Suprapubic skin (tissue), 4 donors: ENCODE results near the gene SULT1A1. TPM values are rescaled to one million over a fixed set of nuclear protein-coding genes. Genes with fewer than 3 reads are reported as not detected.
"Not testable (repeated sequence)": the region's sequence is repeated elsewhere in the genome, so short reads cannot be mapped to it uniquely, and the experiment has no call there.

ENCODE experiments used
- DNase-seq, 2 donors: peaks; one replicate each; pipeline ENCODE4 v3.0.0-alpha.2; 2019; ENCODE audit warnings: low spot score in 2 of 2
- H3K27ac ChIP-seq: fragments of 200-600 bp; sonication (generic); one replicate; pipeline ENCODE4 v1.5.1; 2019
- H3K27me3 ChIP-seq: fragments of 200-600 bp; sonication (generic); one replicate; pipeline ENCODE4 v1.5.1; 2019
- H3K36me3 ChIP-seq: fragments of 200-600 bp; sonication (generic); one replicate; pipeline ENCODE4 v1.5.1; 2019
- H3K4me1 ChIP-seq: fragments of 200-600 bp; sonication (generic); one replicate; pipeline ENCODE4 v1.5.1; 2019
- H3K4me3 ChIP-seq: fragments of 200-600 bp; sonication (generic); one replicate; pipeline ENCODE4 v1.5.1; 2019; ENCODE audit warnings: mild to moderate bottlenecking
- H3K9me3 ChIP-seq: fragments of 200-600 bp; sonication (generic); one replicate; pipeline ENCODE4 v1.5.1; 2019
- EP300 ChIP-seq: sonication (generic); formaldehyde crosslinking; IDR thresholded peaks from one replicate; pipeline ENCODE4 v1.6.1; 2017; ENCODE audit warnings: antibody characterized with exemption
- POLR2A ChIP-seq, 2 donors: fragments of 450-650 bp; IDR thresholded peaks; one replicate each; pipeline ENCODE4 v1.6.1; 2017; ENCODE audit warnings: antibody characterized with exemption in 2 of 2, mild to moderate bottlenecking in 2 of 2, moderate library complexity in 2 of 2
- POLR2AphosphoS5 ChIP-seq, 3 donors: sonication (generic); formaldehyde crosslinking; IDR thresholded peaks; one replicate each; pipeline ENCODE4 v1.6.1; 2017; ENCODE audit warnings: antibody characterized with exemption in 3 of 3
- WGBS: methylation state at CpG from one replicate; pipeline ENCODE4 v1.1.5; 2018; 5-methylcytosine and 5-hydroxymethylcytosine counted together
- total RNA-seq, 4 donors: library from RNA; depleted of rRNA; stranded (reverse); fragments of >200 nt; gene quantifications; one replicate each; pipeline ENCODE4 v1.1.0, GENCODE V29; 2016
- TF ChIP-seq, protein P1 (sequence below), 2 donors: fragments of 200-600 bp in 1 of 2; fragments of 450-650 bp in 1 of 2; sonication (generic) in 1 of 2; IDR thresholded peaks; one replicate each; pipeline ENCODE4 v1.5.1; 2016 to 2019; ENCODE audit warnings: antibody characterized with exemption in 2 of 2, mild to moderate bottlenecking in 1 of 2, moderate library complexity in 1 of 2

The SULT1A1 gene
- total RNA-seq, result 1 to 10 TPM; 1.1 to 9.4 (median 2.6) TPM

- DNase-seq, result peak in 1 of 2 donors; percentile 83
- TF ChIP-seq POLR2AphosphoS5 (IDR thresholded peaks at IDR 0.05), result no peak
- TF ChIP-seq EP300, result no peak
- TF ChIP-seq POLR2A (IDR thresholded peaks at IDR 0.05), result no peak
- TF ChIP-seq, protein P1, sequence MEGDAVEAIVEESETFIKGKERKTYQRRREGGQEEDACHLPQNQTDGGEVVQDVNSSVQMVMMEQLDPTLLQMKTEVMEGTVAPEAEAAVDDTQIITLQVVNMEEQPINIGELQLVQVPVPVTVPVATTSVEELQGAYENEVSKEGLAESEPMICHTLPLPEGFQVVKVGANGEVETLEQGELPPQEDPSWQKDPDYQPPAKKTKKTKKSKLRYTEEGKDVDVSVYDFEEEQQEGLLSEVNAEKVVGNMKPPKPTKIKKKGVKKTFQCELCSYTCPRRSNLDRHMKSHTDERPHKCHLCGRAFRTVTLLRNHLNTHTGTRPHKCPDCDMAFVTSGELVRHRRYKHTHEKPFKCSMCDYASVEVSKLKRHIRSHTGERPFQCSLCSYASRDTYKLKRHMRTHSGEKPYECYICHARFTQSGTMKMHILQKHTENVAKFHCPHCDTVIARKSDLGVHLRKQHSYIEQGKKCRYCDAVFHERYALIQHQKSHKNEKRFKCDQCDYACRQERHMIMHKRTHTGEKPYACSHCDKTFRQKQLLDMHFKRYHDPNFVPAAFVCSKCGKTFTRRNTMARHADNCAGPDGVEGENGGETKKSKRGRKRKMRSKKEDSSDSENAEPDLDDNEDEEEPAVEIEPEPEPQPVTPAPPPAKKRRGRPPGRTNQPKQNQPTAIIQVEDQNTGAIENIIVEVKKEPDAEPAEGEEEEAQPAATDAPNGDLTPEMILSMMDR (IDR thresholded peaks at IDR 0.05), result no peak
- no peaks in the 10 kb centered on the region for H3K9me3 ChIP-seq
- H3K4me1 ChIP-seq, result peaks cover 19% of the 10 kb centered on the region
- no peaks in the 10 kb centered on the region for H3K27me3 ChIP-seq
- no peaks in the 10 kb centered on the region for H3K36me3 ChIP-seq
- 42% methylated on average over 11 of the region's 11 CpGs for WGBS
- H3K27ac ChIP-seq, result no peak within 1 kb of the TSS
- H3K4me3 ChIP-seq, result peak within 1 kb of the TSS; percentile 28
These were observed at the start of gene SULT1A1 for GRCh38 chr16:28609631-28610594. Gene SULT1A1, minus strand, starts transcription at chr16:28610044. Its CDS starts 1,189 bp downstream, at chr16:28608855.

DNA sequence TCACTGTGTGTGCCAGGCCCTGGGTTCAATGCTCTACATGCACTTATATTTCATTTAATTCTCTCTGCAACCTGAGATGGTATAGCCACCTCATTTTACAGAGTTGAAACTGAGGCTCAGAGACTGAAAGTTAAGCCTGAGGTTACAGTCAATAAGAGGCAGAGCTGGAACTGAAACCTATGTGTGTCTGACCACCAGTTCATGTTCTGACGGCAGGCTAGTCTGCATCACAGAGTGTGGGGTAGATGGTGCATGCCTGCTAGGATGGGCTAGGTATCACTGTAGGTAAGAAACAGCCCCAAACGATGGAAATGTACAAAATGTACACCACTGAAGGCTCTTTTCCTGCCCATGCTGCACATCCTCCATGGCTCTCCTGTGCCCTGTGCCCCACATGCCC lies 30.1 kb upstream of the SULT1A1 start:
- H3K4me1 ChIP-seq, H3K27ac ChIP-seq, H3K36me3 ChIP-seq, H3K27me3 ChIP-seq, H3K9me3 ChIP-seq, DNase-seq, H3K4me3 ChIP-seq: not testable (repeated sequence)
- 81% methylated on average over 2 of the region's 2 CpGs for WGBS

DNA sequence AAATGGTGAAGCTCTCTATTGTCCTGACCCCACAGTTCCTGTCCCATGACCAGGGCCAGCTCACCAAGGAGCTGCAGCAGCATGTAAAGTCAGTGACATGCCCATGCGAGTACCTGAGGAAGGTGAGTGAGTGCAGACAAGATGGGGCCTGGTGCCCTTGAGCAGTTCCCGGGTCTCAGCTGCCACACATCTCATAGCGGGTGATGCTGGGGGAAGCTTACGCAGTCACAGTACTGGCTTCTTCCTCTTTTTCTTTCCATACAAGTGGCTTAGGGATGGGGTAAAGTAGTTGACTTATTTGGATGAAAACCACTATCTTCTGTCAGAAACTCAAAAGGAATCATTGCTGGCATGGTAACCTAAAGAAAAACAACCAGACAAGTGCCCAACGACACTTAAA lies 28.5 kb upstream of the SULT1A1 start:
- H3K4me1 ChIP-seq, DNase-seq, H3K36me3 ChIP-seq, H3K27ac ChIP-seq, H3K27me3 ChIP-seq, H3K4me3 ChIP-seq, H3K9me3 ChIP-seq: not testable (repeated sequence)
- WGBS, result no CpG with 5 or more reads among the region's 5 CpGs

DNA sequence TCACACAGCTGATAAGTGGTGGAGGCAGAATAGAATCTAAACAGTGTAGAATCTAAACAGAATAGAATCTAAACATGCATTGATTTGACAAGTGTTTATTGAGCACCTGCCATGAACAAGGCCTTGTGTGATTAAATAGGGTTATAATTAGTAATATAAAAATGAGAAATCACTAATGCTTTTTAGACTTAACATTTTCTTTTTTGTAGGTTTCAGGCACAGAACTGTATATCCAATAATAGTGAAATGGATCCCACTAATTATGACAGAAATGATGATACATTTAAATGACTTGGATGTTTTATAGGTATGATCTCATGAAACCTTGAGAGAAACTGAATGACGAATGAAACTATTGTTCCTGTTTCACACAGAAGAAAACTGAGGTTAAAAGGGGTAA lies 27.9 kb upstream of the SULT1A1 start, which contains the start of gene NPIPB8:
NPIPB8 (plus strand) TSS at position 301 of the 400 bp plus-strand sequence. CDS start 296 bp downstream, outside the sequence.
- H3K27me3 ChIP-seq, H3K4me1 ChIP-seq, H3K36me3 ChIP-seq, DNase-seq, H3K4me3 ChIP-seq, H3K9me3 ChIP-seq, H3K27ac ChIP-seq: not testable (repeated sequence)
- 82% methylated on average over 1 of the region's 1 CpG for WGBS

- H3K9me3 ChIP-seq, H3K27me3 ChIP-seq, H3K4me3 ChIP-seq, H3K27ac ChIP-seq, DNase-seq, H3K36me3 ChIP-seq, H3K4me1 ChIP-seq: not testable (repeated sequence)
- 38% methylated on average over 5 of the region's 5 CpGs for WGBS
These were observed 26.4 kb upstream of the SULT1A1 start for GRCh38 chr16:28636093-28636823.

- not testable (repeated sequence) for H3K27me3 ChIP-seq, DNase-seq, H3K27ac ChIP-seq, H3K36me3 ChIP-seq, H3K9me3 ChIP-seq, H3K4me1 ChIP-seq, H3K4me3 ChIP-seq
- 83% methylated on average over 4 of the region's 5 CpGs for WGBS
These were observed 21.1 kb upstream of the SULT1A1 start for GRCh38 chr16:28630905-28631304.

DNA sequence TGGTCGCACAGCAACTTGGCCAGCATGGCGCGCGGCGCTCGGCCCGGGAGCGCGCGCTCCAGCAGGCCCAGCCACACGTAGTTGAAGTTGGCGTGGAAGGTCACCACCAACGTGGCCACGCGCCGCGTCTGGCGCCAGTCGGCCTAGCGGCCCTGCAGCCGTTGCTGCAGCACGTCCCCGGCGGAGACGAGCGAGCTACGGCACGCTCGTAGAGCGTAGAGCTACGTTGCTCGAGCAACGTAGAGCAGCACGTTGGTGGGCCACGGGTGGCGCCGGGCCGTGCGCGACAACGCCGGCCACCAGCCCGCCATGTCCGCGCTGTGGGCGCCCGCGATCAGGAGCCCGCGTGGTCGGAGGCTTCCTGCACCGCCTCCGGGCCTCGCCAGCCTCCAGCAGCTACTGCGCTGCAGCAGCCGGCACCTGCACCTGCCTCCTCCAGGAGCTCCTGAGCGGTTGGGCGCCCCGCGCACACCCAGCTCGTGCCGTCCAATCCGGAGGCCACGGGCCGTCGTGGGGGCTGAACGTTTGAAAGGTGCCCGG lies 13.4 kb upstream of the SULT1A1 start:
- no peak for DNase-seq
- peaks cover 11% of the 10 kb centered on the region for H3K4me1 ChIP-seq
- WGBS, result 3% methylated on average over 17 of the region's 68 CpGs

GRCh38 chr16:28622532-28623171 lies 12.8 kb upstream of the SULT1A1 start:
- H3K4me3 ChIP-seq, result peak overlapping the region; percentile 49
- not testable (repeated sequence) for DNase-seq, H3K36me3 ChIP-seq, H3K27ac ChIP-seq, H3K27me3 ChIP-seq, H3K9me3 ChIP-seq
- peaks cover 11% of the 10 kb centered on the region for H3K4me1 ChIP-seq
- WGBS, result 46% methylated on average over 22 of the region's 24 CpGs

More for the DNA sequence above, 13.4 kb upstream of the SULT1A1 start:
- no peaks in the 10 kb centered on the region for H3K36me3 ChIP-seq
- peak overlapping the region; percentile 49 for H3K4me3 ChIP-seq
- no peaks in the 10 kb centered on the region for H3K9me3 ChIP-seq
- no peaks in the 10 kb centered on the region for H3K27me3 ChIP-seq
- H3K27ac ChIP-seq, result no peak overlapping the region
- TF ChIP-seq, protein P1 (IDR thresholded peaks at IDR 0.05), result no peak
- TF ChIP-seq POLR2AphosphoS5 (IDR thresholded peaks at IDR 0.05) (no peak), POLR2A (IDR thresholded peaks at IDR 0.05) (no peak), EP300 (no peak)
